Fibroblast of lung (primary cell): ENCODE measurements around the gene SHKBP1. TPM values are rescaled to one million over a fixed set of nuclear protein-coding genes. Genes with fewer than 3 reads are reported as not detected.

Experiments used
- DNase-seq, 2 donors: peaks; one replicate each; pipeline versions ENCODE4 v3.0.0 to v3.0.0-alpha.2; 2010; ENCODE audit warnings: low read depth in 2 of 2
- H2AFZ ChIP-seq: 2 replicates; pipeline ENCODE4 v1.5.1; 2012; ENCODE audit warnings: low read length, control low read depth, inconsistent platforms
- H3K27ac ChIP-seq: 2 replicates; pipeline ENCODE4 v1.5.1; 2011; ENCODE audit warnings: low read length, control low read depth; ENCODE audit not compliant: insufficient read depth
- H3K27me3 ChIP-seq: 2 replicates; pipeline ENCODE4 v1.5.1; 2011; ENCODE audit warnings: mild to moderate bottlenecking, low read length; ENCODE audit not compliant: control insufficient read depth, insufficient read depth
- H3K36me3 ChIP-seq: 2 replicates; pipeline ENCODE4 v1.5.1; 2011; ENCODE audit warnings: low read length; ENCODE audit not compliant: control insufficient read depth, insufficient read depth
- H3K4me1 ChIP-seq: 2 replicates; pipeline ENCODE4 v1.5.1; 2011; ENCODE audit warnings: low read length; ENCODE audit not compliant: control insufficient read depth, insufficient read depth; ENCODE audit errors: extremely low read depth
- H3K4me2 ChIP-seq: 2 replicates; pipeline ENCODE4 v1.5.1; 2011; ENCODE audit warnings: low read length, control low read depth; ENCODE audit not compliant: insufficient read depth; ENCODE audit errors: extremely low read depth
- H3K4me3 ChIP-seq, 4 experiments: fragments of 200-600 bp in 1 of 4; sonication (generic) in 1 of 4; replicated peaks in 1 of 4; 2 replicates each; pipeline ENCODE4 v1.5.1; 2011 to 2016; ENCODE audit warnings: low read length in 4 of 4, low read depth in 3 of 4, mild to moderate bottlenecking in 3 of 4, control low read depth in 2 of 4, inconsistent platforms in 1 of 4, mixed read lengths in 1 of 4; ENCODE audit not compliant: insufficient read depth in 1 of 4; ENCODE audit errors: control extremely low read depth in 1 of 4
- H3K79me2 ChIP-seq: 2 replicates; pipeline ENCODE4 v1.5.1; 2012; ENCODE audit warnings: mild to moderate bottlenecking, low read length, inconsistent platforms; ENCODE audit not compliant: control insufficient read depth, insufficient read depth
- H3K9ac ChIP-seq: 2 replicates; pipeline ENCODE4 v1.5.1; 2011; ENCODE audit warnings: mild to moderate bottlenecking, low read length, control low read depth; ENCODE audit not compliant: insufficient read depth
- H3K9me3 ChIP-seq: 2 replicates; pipeline ENCODE4 v1.5.1; 2012; ENCODE audit warnings: low read depth, low read length; ENCODE audit not compliant: control insufficient read depth, insufficient read depth
- H4K20me1 ChIP-seq: 2 replicates; pipeline ENCODE4 v1.5.1; 2011; ENCODE audit warnings: low read length; ENCODE audit not compliant: control insufficient read depth, insufficient read depth; ENCODE audit errors: extremely low read depth
- EZH2 ChIP-seq: IDR thresholded peaks from 2 replicates; pipeline ENCODE4 v1.5.1; 2012; ENCODE audit warnings: low read length, control low read depth, mild to moderate bottlenecking; ENCODE audit errors: missing control alignments
- polyA plus RNA-seq, 2 donors: library from polyadenylated mRNA; depleted of rRNA in 1 of 2; stranded (reverse) in 1 of 2; unstranded in 1 of 2; fragments of >200 nt; gene quantifications; 2 replicates each; pipeline ENCODE4 v1.2.1, GENCODE V29; 2011 to 2012; ENCODE audit warnings: missing spikeins in 1 of 2
- total RNA-seq: library from RNA; depleted of rRNA; stranded (reverse); fragments of >200 nt; gene quantifications from 2 replicates; pipeline ENCODE4 v1.2.1, GENCODE V29; 2014
- TF ChIP-seq, protein P1 (sequence below), 2 donors: IDR thresholded peaks in 1 of 2; conservative IDR thresholded peaks in 1 of 2; 1 replicate in 1 of 2; 2 replicates in 1 of 2; pipeline ENCODE4 v1.5.1; 2011 to 2012; ENCODE audit warnings: low read length in 2 of 2, control low read depth in 1 of 2, inconsistent platforms in 1 of 2, low read depth in 1 of 2, mild to moderate bottlenecking in 1 of 2

Gene SHKBP1
- total and polyA plus RNA-seq, 2 donors (not counting 1 experiment from before 2014, with no cell fraction given), result 35.6 to 43.4 TPM

- Histone ChIP-seq H3K4me2 (no peak overlapping the region), H3K9me3 (no peaks in the 10 kb centered on the region), H2AFZ (no peak overlapping the region), H3K9ac (no peak overlapping the region), H3K4me1 (no peaks in the 10 kb centered on the region), H3K79me2 (no peaks in the 10 kb centered on the region), H3K27me3 (peaks cover 14% of the 10 kb centered on the region), H3K4me3 (no peak overlapping the region), H4K20me1 (no peaks in the 10 kb centered on the region), H3K36me3 (no peaks in the 10 kb centered on the region), H3K27ac (no peak overlapping the region)
- TF ChIP-seq EZH2, result no peak
- TF ChIP-seq, protein P1, sequence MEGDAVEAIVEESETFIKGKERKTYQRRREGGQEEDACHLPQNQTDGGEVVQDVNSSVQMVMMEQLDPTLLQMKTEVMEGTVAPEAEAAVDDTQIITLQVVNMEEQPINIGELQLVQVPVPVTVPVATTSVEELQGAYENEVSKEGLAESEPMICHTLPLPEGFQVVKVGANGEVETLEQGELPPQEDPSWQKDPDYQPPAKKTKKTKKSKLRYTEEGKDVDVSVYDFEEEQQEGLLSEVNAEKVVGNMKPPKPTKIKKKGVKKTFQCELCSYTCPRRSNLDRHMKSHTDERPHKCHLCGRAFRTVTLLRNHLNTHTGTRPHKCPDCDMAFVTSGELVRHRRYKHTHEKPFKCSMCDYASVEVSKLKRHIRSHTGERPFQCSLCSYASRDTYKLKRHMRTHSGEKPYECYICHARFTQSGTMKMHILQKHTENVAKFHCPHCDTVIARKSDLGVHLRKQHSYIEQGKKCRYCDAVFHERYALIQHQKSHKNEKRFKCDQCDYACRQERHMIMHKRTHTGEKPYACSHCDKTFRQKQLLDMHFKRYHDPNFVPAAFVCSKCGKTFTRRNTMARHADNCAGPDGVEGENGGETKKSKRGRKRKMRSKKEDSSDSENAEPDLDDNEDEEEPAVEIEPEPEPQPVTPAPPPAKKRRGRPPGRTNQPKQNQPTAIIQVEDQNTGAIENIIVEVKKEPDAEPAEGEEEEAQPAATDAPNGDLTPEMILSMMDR (conservative IDR thresholded peaks at IDR 0.05 in 1 of 2, IDR thresholded peaks at IDR 0.05 in 1 of 2; ENCODE audit: low read depth in 1 of 2, low read length in 2 of 2), result no peak
- no peak for DNase-seq
Observed at GRCh38 chr19:40547836-40548235, 28.8 kb upstream of the SHKBP1 start.

DNA sequence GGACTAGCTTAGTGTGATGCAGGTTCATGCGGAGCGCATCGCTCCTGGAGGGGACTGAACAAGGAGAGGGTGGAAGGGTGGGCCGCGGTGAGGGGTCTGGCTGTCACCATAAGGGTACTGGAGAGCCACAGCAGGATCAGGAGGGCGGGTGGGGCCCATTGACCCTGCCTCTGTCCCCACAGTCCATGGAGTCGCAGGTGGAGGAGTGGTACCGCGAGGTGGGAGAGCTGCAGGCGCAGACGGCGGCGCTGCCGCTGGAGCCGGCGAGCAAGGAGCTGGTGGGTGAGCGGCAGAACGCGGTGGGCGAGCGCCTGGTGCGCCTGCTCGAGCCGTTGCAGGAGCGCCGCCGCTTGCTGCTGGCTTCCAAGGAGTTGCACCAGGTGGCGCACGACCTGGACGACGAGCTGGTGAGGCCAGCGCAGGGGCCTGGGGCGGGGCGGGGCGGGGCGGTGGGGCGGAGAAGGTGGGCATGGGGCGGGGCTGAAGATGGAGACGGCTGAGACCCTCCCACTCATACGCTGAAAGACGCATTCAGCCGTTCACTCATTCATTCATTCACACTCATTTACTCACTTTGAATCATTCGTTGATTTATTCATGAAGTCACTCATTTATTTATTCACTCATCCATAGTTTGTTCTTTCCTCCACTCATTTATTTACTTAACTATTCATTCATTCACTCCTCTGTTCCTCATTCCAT is 27.5 kb upstream of the SHKBP1 start:
- H3K9ac ChIP-seq, result no peak overlapping the region
- no peaks in the 10 kb centered on the region for H3K4me1 ChIP-seq
- H3K4me3 ChIP-seq, result no peak overlapping the region
- DNase-seq, result peak; percentile 40 to 55
- no peak overlapping the region for H3K27ac ChIP-seq
- TF ChIP-seq, protein P1 (conservative IDR thresholded peaks at IDR 0.05 in 1 of 2, IDR thresholded peaks at IDR 0.05 in 1 of 2; ENCODE audit: low read depth in 1 of 2, low read length in 2 of 2), result peak; percentile 6 to 23
- no peak for TF ChIP-seq EZH2
- H3K9me3 ChIP-seq, result no peaks in the 10 kb centered on the region
- H3K36me3 ChIP-seq, result no peaks in the 10 kb centered on the region
- peaks cover 14% of the 10 kb centered on the region for H3K27me3 ChIP-seq
- no peaks in the 10 kb centered on the region for H3K79me2 ChIP-seq
- H2AFZ ChIP-seq, result no peak overlapping the region
- no peak overlapping the region for H3K4me2 ChIP-seq
- H4K20me1 ChIP-seq, result no peaks in the 10 kb centered on the region

DNA sequence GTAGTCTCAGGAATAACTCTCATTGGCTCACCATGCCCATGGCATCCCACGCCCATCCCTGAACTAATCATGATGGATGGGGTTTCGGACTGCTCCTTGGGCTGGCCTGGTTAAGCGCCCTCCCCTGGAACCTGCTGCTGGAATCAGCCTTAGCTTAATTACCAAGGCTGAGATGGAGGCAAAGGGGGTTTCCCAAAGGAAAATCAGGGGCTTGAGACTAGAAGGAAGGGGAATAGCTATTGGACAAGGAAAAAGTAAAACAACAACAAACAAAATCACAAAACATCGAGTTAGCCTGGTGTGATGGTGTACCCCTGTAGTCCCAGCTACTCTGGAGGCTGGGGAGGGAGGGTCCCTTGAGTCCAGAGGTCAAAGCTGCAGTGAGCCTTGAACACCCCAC is 25.7 kb upstream of the SHKBP1 start:
- no peak for DNase-seq
- no peak overlapping the region for H3K9ac ChIP-seq
- no peak overlapping the region for H3K4me2 ChIP-seq
- H3K79me2 ChIP-seq, result no peaks in the 10 kb centered on the region
- H4K20me1 ChIP-seq, result no peaks in the 10 kb centered on the region
- no peak overlapping the region for H2AFZ ChIP-seq
- H3K4me3 ChIP-seq, result no peak overlapping the region
- no peak for TF ChIP-seq EZH2
- TF ChIP-seq, protein P1 (conservative IDR thresholded peaks at IDR 0.05 in 1 of 2, IDR thresholded peaks at IDR 0.05 in 1 of 2; ENCODE audit: low read depth in 1 of 2, low read length in 2 of 2), result no peak
- no peaks in the 10 kb centered on the region for H3K9me3 ChIP-seq
- peaks cover 14% of the 10 kb centered on the region for H3K27me3 ChIP-seq
- H3K27ac ChIP-seq, result no peak overlapping the region
- no peaks in the 10 kb centered on the region for H3K4me1 ChIP-seq
- no peaks in the 10 kb centered on the region for H3K36me3 ChIP-seq
